ENCODE measurements around the gene WFS1. TPM values are rescaled to one million over a fixed set of nuclear protein-coding genes. Genes with fewer than 3 reads are reported as not detected.

Gene WFS1
- polyA plus RNA-seq, 1 of the 3 experiments (the other 2 are of a cell fraction): 18.7 TPM

- WGBS (ENCODE audit: low lambda C conversion rate): 80% methylated on average over 4 of the region's 20 CpGs
- CTCF ChIA-PET: interaction anchor here (2.5 to 37.6 kb wide), 3 partner anchors 12 to 46 kb away, joined by 9 to 1048 read pairs (median 14); partner anchors contain the start of gene WFS1
- Histone ChIP-seq H4K20me1 (ENCODE audit: insufficient read depth) (no peaks in the 10 kb centered on the region), H3K79me2 (ENCODE audit: insufficient read depth) (no peaks in the 10 kb centered on the region), H3K4me2 (no peak overlapping the region), H3K4me3 (ENCODE audit: low read depth in 2 of 2, low read length in 1 of 2) (no peak overlapping the region), H3K4me1 (ENCODE audit: control insufficient read depth in 1 of 2, insufficient read depth in 2 of 2, low read depth in 1 of 2, low read length in 1 of 2) (peaks cover 0 to 57% of the 10 kb centered on the region in 2 experiments; a peak in 1 of 4 replicates), H3K9ac (no peak overlapping the region), H3K27me3 (ENCODE audit: insufficient read depth) (no peaks in the 10 kb centered on the region), H2AFZ (ENCODE audit: low read depth) (no peak overlapping the region), H3K9me3 (no peaks in the 10 kb centered on the region), H3F3A (replicated peaks; ENCODE audit: insufficient read depth) (no peaks in the 10 kb centered on the region), H3K9me2 (no peaks in the 10 kb centered on the region), H3K36me3 (replicated peaks in 1 of 2; ENCODE audit: control insufficient read depth in 1 of 2, insufficient read depth in 2 of 2, low read length in 1 of 2) (peaks cover 0 to 9% of the 10 kb centered on the region in 2 experiments), H3K27ac (ENCODE audit: low read depth in 2 of 2, low read length in 1 of 2) (peak overlapping the region in 1 of 2 experiments; percentile 3; a peak in 1 of 4 replicates)
- DNase-seq: no peak
- TF ChIP-seq JUND (IDR thresholded peaks at IDR 0.05): no peak
- no peak for TF ChIP-seq RXRA (IDR thresholded peaks at IDR 0.05; ENCODE audit: borderline replicate concordance, low read depth)
- no peak for TF ChIP-seq SIN3A (IDR thresholded peaks at IDR 0.05; ENCODE audit: borderline replicate concordance, low read depth, low read length)
- TF ChIP-seq YY1 (IDR thresholded peaks at IDR 0.05; ENCODE audit: low read depth): no peak
- POLR2A ChIA-PET: no interaction called here
These were observed 12.0 kb downstream of the WFS1 start for GRCh38 chr4:6281436-6282313.

GRCh38 chr4:6282314-6282771 is 12.7 kb downstream of the WFS1 start:
- no peak overlapping the region for H2AFZ ChIP-seq (ENCODE audit: low read depth)
- no peak overlapping the region for H3K9ac ChIP-seq
- no peaks in the 10 kb centered on the region for H3K27me3 ChIP-seq (ENCODE audit: insufficient read depth)
- H3K9me3 ChIP-seq: no peaks in the 10 kb centered on the region
- ChIA-PET CTCF (interaction anchor here (0.7 to 3.7 kb wide), 4 partner anchors 13 to 283 kb away, joined by 3 to 14 read pairs (median 6); partner anchors contain the start of gene WFS1), POLR2A (no interaction called here)
- no peak overlapping the region for H3K4me3 ChIP-seq (ENCODE audit: low read depth in 2 of 2, low read length in 1 of 2)
- no peaks in the 10 kb centered on the region for H3K9me2 ChIP-seq
- H4K20me1 ChIP-seq (ENCODE audit: insufficient read depth): no peaks in the 10 kb centered on the region
- no peak for DNase-seq
- no peaks in the 10 kb centered on the region for H3F3A ChIP-seq (replicated peaks; ENCODE audit: insufficient read depth)
- H3K4me1 ChIP-seq (ENCODE audit: control insufficient read depth in 1 of 2, insufficient read depth in 2 of 2, low read depth in 1 of 2, low read length in 1 of 2): peaks cover 0 to 51% of the 10 kb centered on the region in 2 experiments; a peak in 1 of 4 replicates
- H3K4me2 ChIP-seq: no peak overlapping the region
- TF ChIP-seq GATA2 (CRISPR knock-in tag; IDR thresholded peaks at IDR 0.05): no peak
- TF ChIP-seq USF1 (IDR thresholded peaks at IDR 0.05; ENCODE audit: borderline replicate concordance, low read depth): no peak
- TF ChIP-seq POLR2AphosphoS5 (IDR thresholded peaks at IDR 0.05; ENCODE audit: low read depth, low read length): no peak
- no peak for TF ChIP-seq RFX5 (IDR thresholded peaks at IDR 0.05; ENCODE audit: low read length)
- TF ChIP-seq GABPA (IDR thresholded peaks at IDR 0.05; ENCODE audit: low read depth): no peak
- no peak for TF ChIP-seq PBX3 (IDR thresholded peaks at IDR 0.05)
- TF ChIP-seq FOXM1 (IDR thresholded peaks at IDR 0.05; ENCODE audit: low read depth): no peak
- no peak for TF ChIP-seq RXRA (IDR thresholded peaks at IDR 0.05; ENCODE audit: borderline replicate concordance, low read depth)
- TF ChIP-seq MXI1 (IDR thresholded peaks at IDR 0.05; ENCODE audit: low read depth, low read length): no peak
- TF ChIP-seq CHD2 (IDR thresholded peaks at IDR 0.05; ENCODE audit: low read length, partially characterized antibody): no peak
- TF ChIP-seq SMC3 (IDR thresholded peaks at IDR 0.05; ENCODE audit: low read depth, low read length): no peak
- no peak for TF ChIP-seq SIN3A (IDR thresholded peaks at IDR 0.05; ENCODE audit: borderline replicate concordance, low read depth, low read length)
- TF ChIP-seq NFIC (IDR thresholded peaks at IDR 0.05; ENCODE audit: borderline replicate concordance): no peak
- TF ChIP-seq MEF2A (IDR thresholded peaks at IDR 0.05; ENCODE audit: borderline replicate concordance, low read depth): no peak
- no peak for TF ChIP-seq FOSL2 (IDR thresholded peaks at IDR 0.05; ENCODE audit: borderline replicate concordance, low read depth)
- no peak for TF ChIP-seq TAF1 (IDR thresholded peaks at IDR 0.05; ENCODE audit: borderline replicate concordance, low read depth, low read length)
- TF ChIP-seq JUND (IDR thresholded peaks at IDR 0.05): no peak
- TF ChIP-seq IRF3 (IDR thresholded peaks at IDR 0.05; ENCODE audit: low read depth, low read length): no peak
- TF ChIP-seq MAX (IDR thresholded peaks at IDR 0.05; ENCODE audit: low read depth): no peak
- no peak for TF ChIP-seq TEAD4 (IDR thresholded peaks at IDR 0.05; ENCODE audit: borderline replicate concordance, insufficient read depth)
- 89% methylated on average over 6 of the region's 6 CpGs for WGBS (ENCODE audit: low lambda C conversion rate)
- H3K27ac ChIP-seq (ENCODE audit: low read depth in 2 of 2, low read length in 1 of 2): no peak overlapping the region; a peak in 1 of 4 replicates
- H3K36me3 ChIP-seq (replicated peaks in 1 of 2; ENCODE audit: control insufficient read depth in 1 of 2, insufficient read depth in 2 of 2, low read length in 1 of 2): peaks cover 0 to 11% of the 10 kb centered on the region in 2 experiments
- no peaks in the 10 kb centered on the region for H3K79me2 ChIP-seq (ENCODE audit: insufficient read depth)
